ENCODE results near the gene MAML3. TPM values are rescaled to one million over a fixed set of nuclear protein-coding genes. Genes with fewer than 3 reads are reported as not detected.

Gene MAML3
- total and polyA plus RNA-seq, 2 experiments from 2014 or later, result 1.7 to 6.5 TPM

GRCh38 chr4:139920486-139921002 lies 233.4 kb downstream of the MAML3 start:
- H3K9me3 Mint-ChIP-seq, result no peaks in the 10 kb centered on the region
- H3K27ac ChIP-seq (ENCODE audit: low read depth), result no peak overlapping the region
- no peak overlapping the region for H2AFZ ChIP-seq
- peak; percentile 11; the same call in 1 of the 3 replicates for ATAC-seq
- no peak overlapping the region for H3K4me2 ChIP-seq
- H3K9me2 ChIP-seq (ENCODE audit: insufficient read depth), result no peaks in the 10 kb centered on the region
- no peaks in the 10 kb centered on the region for H3K36me3 ChIP-seq (ENCODE audit: insufficient read depth)
- no peak overlapping the region for H3K4me3 Mint-ChIP-seq
- H3K4me1 ChIP-seq (ENCODE audit: insufficient read depth), result peaks cover 52% of the 10 kb centered on the region
- no peaks in the 10 kb centered on the region for H3F3A ChIP-seq (replicated peaks; ENCODE audit: low read depth)
- H3K27ac Mint-ChIP-seq, result no peak overlapping the region
- TF ChIP-seq, protein P1, sequence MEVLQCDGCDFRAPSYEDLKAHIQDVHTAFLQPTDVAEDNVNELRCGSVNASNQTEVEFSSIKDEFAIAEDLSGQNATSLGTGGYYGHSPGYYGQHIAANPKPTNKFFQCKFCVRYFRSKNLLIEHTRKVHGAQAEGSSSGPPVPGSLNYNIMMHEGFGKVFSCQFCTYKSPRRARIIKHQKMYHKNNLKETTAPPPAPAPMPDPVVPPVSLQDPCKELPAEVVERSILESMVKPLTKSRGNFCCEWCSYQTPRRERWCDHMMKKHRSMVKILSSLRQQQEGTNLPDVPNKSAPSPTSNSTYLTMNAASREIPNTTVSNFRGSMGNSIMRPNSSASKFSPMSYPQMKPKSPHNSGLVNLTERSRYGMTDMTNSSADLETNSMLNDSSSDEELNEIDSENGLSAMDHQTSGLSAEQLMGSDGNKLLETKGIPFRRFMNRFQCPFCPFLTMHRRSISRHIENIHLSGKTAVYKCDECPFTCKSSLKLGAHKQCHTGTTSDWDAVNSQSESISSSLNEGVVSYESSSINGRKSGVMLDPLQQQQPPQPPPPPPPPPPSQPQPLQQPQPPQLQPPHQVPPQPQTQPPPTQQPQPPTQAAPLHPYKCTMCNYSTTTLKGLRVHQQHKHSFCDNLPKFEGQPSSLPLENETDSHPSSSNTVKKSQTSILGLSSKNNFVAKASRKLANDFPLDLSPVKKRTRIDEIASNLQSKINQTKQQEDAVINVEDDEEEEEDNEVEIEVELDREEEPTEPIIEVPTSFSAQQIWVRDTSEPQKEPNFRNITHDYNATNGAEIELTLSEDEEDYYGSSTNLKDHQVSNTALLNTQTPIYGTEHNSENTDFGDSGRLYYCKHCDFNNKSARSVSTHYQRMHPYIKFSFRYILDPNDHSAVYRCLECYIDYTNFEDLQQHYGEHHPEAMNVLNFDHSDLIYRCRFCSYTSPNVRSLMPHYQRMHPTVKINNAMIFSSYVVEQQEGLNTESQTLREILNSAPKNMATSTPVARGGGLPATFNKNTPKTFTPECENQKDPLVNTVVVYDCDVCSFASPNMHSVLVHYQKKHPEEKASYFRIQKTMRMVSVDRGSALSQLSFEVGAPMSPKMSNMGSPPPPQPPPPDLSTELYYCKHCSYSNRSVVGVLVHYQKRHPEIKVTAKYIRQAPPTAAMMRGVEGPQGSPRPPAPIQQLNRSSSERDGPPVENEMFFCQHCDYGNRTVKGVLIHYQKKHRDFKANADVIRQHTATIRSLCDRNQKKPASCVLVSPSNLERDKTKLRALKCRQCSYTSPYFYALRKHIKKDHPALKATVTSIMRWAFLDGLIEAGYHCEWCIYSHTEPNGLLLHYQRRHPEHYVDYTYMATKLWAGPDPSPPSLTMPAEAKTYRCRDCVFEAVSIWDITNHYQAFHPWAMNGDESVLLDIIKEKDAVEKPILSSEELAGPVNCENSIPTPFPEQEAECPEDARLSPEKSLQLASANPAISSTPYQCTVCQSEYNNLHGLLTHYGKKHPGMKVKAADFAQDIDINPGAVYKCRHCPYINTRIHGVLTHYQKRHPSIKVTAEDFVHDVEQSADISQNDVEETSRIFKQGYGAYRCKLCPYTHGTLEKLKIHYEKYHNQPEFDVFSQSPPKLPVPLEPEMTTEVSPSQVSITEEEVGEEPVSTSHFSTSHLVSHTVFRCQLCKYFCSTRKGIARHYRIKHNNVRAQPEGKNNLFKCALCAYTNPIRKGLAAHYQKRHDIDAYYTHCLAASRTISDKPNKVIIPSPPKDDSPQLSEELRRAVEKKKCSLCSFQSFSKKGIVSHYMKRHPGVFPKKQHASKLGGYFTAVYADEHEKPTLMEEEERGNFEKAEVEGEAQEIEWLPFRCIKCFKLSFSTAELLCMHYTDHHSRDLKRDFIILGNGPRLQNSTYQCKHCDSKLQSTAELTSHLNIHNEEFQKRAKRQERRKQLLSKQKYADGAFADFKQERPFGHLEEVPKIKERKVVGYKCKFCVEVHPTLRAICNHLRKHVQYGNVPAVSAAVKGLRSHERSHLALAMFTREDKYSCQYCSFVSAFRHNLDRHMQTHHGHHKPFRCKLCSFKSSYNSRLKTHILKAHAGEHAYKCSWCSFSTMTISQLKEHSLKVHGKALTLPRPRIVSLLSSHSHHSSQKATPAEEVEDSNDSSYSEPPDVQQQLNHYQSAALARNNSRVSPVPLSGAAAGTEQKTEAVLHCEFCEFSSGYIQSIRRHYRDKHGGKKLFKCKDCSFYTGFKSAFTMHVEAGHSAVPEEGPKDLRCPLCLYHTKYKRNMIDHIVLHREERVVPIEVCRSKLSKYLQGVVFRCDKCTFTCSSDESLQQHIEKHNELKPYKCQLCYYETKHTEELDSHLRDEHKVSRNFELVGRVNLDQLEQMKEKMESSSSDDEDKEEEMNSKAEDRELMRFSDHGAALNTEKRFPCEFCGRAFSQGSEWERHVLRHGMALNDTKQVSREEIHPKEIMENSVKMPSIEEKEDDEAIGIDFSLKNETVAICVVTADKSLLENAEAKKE (CRISPR knock-in tag; IDR thresholded peaks at IDR 0.05), result no peak
- TF ChIP-seq ZNF114 (CRISPR knock-in tag; IDR thresholded peaks at IDR 0.05) (no peak), STAT1 (IDR thresholded peaks at IDR 0.05; ENCODE audit: unreplicated experiment) (no peak), JUNB (IDR thresholded peaks at IDR 0.05; ENCODE audit: unreplicated experiment) (no peak), EZH2phosphoT487 (IDR thresholded peaks at IDR 0.05; ENCODE audit: unreplicated experiment) (no peak), CREB1 (CRISPR knock-in tag; IDR thresholded peaks at IDR 0.05; ENCODE audit: low read depth) (no peak), NANOG (IDR thresholded peaks at IDR 0.05; ENCODE audit: borderline replicate concordance) (no peak), POLR2AphosphoS5 (IDR thresholded peaks at IDR 0.05; ENCODE audit: low read depth) (no peak), ETS1 (IDR thresholded peaks at IDR 0.05) (no peak), ZNF331 (CRISPR knock-in tag; IDR thresholded peaks at IDR 0.05; ENCODE audit: low read depth) (no peak), EZH2 (IDR thresholded peaks at IDR 0.05; ENCODE audit: low read depth, unreplicated experiment) (no peak)
- TF ChIP-seq, protein P2, sequence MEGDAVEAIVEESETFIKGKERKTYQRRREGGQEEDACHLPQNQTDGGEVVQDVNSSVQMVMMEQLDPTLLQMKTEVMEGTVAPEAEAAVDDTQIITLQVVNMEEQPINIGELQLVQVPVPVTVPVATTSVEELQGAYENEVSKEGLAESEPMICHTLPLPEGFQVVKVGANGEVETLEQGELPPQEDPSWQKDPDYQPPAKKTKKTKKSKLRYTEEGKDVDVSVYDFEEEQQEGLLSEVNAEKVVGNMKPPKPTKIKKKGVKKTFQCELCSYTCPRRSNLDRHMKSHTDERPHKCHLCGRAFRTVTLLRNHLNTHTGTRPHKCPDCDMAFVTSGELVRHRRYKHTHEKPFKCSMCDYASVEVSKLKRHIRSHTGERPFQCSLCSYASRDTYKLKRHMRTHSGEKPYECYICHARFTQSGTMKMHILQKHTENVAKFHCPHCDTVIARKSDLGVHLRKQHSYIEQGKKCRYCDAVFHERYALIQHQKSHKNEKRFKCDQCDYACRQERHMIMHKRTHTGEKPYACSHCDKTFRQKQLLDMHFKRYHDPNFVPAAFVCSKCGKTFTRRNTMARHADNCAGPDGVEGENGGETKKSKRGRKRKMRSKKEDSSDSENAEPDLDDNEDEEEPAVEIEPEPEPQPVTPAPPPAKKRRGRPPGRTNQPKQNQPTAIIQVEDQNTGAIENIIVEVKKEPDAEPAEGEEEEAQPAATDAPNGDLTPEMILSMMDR (conservative IDR thresholded peaks at IDR 0.05; ENCODE audit: low read depth in 2 of 2), result no peak
- TF ChIP-seq, protein P3, sequence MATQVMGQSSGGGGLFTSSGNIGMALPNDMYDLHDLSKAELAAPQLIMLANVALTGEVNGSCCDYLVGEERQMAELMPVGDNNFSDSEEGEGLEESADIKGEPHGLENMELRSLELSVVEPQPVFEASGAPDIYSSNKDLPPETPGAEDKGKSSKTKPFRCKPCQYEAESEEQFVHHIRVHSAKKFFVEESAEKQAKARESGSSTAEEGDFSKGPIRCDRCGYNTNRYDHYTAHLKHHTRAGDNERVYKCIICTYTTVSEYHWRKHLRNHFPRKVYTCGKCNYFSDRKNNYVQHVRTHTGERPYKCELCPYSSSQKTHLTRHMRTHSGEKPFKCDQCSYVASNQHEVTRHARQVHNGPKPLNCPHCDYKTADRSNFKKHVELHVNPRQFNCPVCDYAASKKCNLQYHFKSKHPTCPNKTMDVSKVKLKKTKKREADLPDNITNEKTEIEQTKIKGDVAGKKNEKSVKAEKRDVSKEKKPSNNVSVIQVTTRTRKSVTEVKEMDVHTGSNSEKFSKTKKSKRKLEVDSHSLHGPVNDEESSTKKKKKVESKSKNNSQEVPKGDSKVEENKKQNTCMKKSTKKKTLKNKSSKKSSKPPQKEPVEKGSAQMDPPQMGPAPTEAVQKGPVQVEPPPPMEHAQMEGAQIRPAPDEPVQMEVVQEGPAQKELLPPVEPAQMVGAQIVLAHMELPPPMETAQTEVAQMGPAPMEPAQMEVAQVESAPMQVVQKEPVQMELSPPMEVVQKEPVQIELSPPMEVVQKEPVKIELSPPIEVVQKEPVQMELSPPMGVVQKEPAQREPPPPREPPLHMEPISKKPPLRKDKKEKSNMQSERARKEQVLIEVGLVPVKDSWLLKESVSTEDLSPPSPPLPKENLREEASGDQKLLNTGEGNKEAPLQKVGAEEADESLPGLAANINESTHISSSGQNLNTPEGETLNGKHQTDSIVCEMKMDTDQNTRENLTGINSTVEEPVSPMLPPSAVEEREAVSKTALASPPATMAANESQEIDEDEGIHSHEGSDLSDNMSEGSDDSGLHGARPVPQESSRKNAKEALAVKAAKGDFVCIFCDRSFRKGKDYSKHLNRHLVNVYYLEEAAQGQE (IDR thresholded peaks at IDR 0.05; ENCODE audit: unreplicated experiment), result no peak
- H3K4me1 Mint-ChIP-seq, result peaks cover 57% of the 10 kb centered on the region
- no peaks in the 10 kb centered on the region for H3K27me3 ChIP-seq (ENCODE audit: insufficient read depth)
- no peaks in the 10 kb centered on the region for H3K79me2 ChIP-seq (replicated peaks; ENCODE audit: insufficient read depth)
- 0 out of 2 replicates have a peak, but pooled peaks cover 3% of the 10 kb centered on the region for H4K20me1 ChIP-seq (replicated peaks; ENCODE audit: insufficient read depth)
- H3K36me3 Mint-ChIP-seq (ENCODE audit: low read depth), result no peaks in the 10 kb centered on the region
- no peak for DNase-seq (ENCODE audit: low spot score)
- H3K4me3 ChIP-seq, result no peak overlapping the region
- peaks cover 9% of the 10 kb centered on the region for H3K27me3 Mint-ChIP-seq (ENCODE audit: insufficient read depth, low read depth, poor library complexity)
